ENCODE results near the gene ATP5PF.
"Not testable (repeated sequence)": the region's sequence is repeated elsewhere in the genome, so short reads cannot be mapped to it uniquely, and the experiment has no call there.

ATP5PF gene

GRCh38 chr21:25722631-25723030 lies 12.1 kb downstream of the ATP5PF start:
- DNase-seq (ENCODE audit: low read depth): no peak

- DNase-seq (ENCODE audit: low read depth): no peak
Observed at GRCh38 chr21:25721987-25722386, 12.7 kb downstream of the ATP5PF start.

GRCh38 chr21:25717491-25718147 lies 17.1 kb downstream of the ATP5PF start:
- DNase-seq (ENCODE audit: low read depth): no peak

GRCh38 chr21:25714066-25714465 lies 20.6 kb downstream of the ATP5PF start:
- DNase-seq (ENCODE audit: low read depth): not testable (repeated sequence)

- no peak for DNase-seq (ENCODE audit: low read depth)
Observed at GRCh38 chr21:25710550-25710949, 24.2 kb downstream of the ATP5PF start.

- DNase-seq (ENCODE audit: low read depth): no peak
Observed at GRCh38 chr21:25709684-25710265, 24.9 kb downstream of the ATP5PF start.

- no peak for DNase-seq (ENCODE audit: low read depth)
Observed at GRCh38 chr21:25708467-25709065, 26.1 kb downstream of the ATP5PF start.

- DNase-seq (ENCODE audit: low read depth): no peak
Observed at GRCh38 chr21:25701529-25701928, 33.2 kb downstream of the ATP5PF start.

- no peak for DNase-seq (ENCODE audit: low read depth)
Observed at GRCh38 chr21:25700741-25701140, 34.0 kb downstream of the ATP5PF start.

GRCh38 chr21:25695461-25695860 lies 39.2 kb downstream of the ATP5PF start:
- not testable (repeated sequence) for DNase-seq (ENCODE audit: low read depth)

- no peak for DNase-seq (ENCODE audit: low read depth)
Observed at GRCh38 chr21:25691976-25692375, 42.7 kb downstream of the ATP5PF start.

- no peak for DNase-seq (ENCODE audit: low read depth)
Observed at GRCh38 chr21:25689226-25689625, 45.5 kb downstream of the ATP5PF start.

- no peak for DNase-seq (ENCODE audit: low read depth)
Observed at GRCh38 chr21:25688275-25689155, 46.2 kb downstream of the ATP5PF start.

GRCh38 chr21:25687787-25688186 lies 46.9 kb downstream of the ATP5PF start:
- no peak for DNase-seq (ENCODE audit: low read depth)

GRCh38 chr21:25682382-25682781 lies 52.3 kb downstream of the ATP5PF start:
- no peak for DNase-seq (ENCODE audit: low read depth)

GRCh38 chr21:25676451-25676850 lies 58.3 kb downstream of the ATP5PF start:
- no peak for DNase-seq (ENCODE audit: low read depth)

Measured in non-pigmented ciliary epithelial cell (primary cell).